Neural cell (in vitro differentiated cells): ENCODE results near the gene DOCK4. TPM values are rescaled to one million over a fixed set of nuclear protein-coding genes. Genes with fewer than 3 reads are reported as not detected.

ENCODE experiments used
- H2AFZ ChIP-seq: fragments of 200-600, 300-800 bp; sonication (generic), shearing (Covaris generic); 2 replicates; pipeline ENCODE4 v1.6.0; 2014; ENCODE audit warnings: low read depth, mild to moderate bottlenecking, antibody characterized with exemption, low read length, moderate library complexity
- H3F3A ChIP-seq: fragments of 200-600 bp; shearing (Covaris generic); 2 replicates; pipeline ENCODE4 v1.6.1; 2016; ENCODE audit warnings: mild to moderate bottlenecking, moderate library complexity, mixed read lengths, antibody characterized with exemption, low read length; ENCODE audit not compliant: insufficient read depth, poor library complexity, severe bottlenecking
- H3K27ac ChIP-seq: fragments of 200-600, 300-800 bp; sonication (generic), shearing (Covaris generic); 2 replicates; pipeline ENCODE4 v1.5.1; 2014; ENCODE audit warnings: mild to moderate bottlenecking, low read length, moderate library complexity
- H3K27me3 ChIP-seq: fragments of 300-800, 200-600 bp; sonication (generic), shearing (Covaris generic); 2 replicates; pipeline ENCODE4 v1.6.0; 2014; ENCODE audit warnings: mild to moderate bottlenecking, low read depth, low read length, moderate library complexity; ENCODE audit not compliant: insufficient read depth
- H3K36me3 ChIP-seq: fragments of 300-800, 200-600 bp; sonication (generic), shearing (Covaris generic); 2 replicates; pipeline ENCODE4 v1.5.1; 2014; ENCODE audit warnings: mild to moderate bottlenecking, antibody characterized with exemption, low read length, moderate library complexity; ENCODE audit not compliant: insufficient read depth
- H3K4me2 ChIP-seq: fragments of 300-800, 200-600 bp; sonication (generic), shearing (Covaris generic); 2 replicates; pipeline ENCODE4 v1.6.0; 2014; ENCODE audit warnings: mild to moderate bottlenecking, low read length
- H3K4me3 ChIP-seq: fragments of 300-800, 200-600 bp; sonication (generic), shearing (Covaris generic); 2 replicates; pipeline ENCODE4 v1.5.1; 2014; ENCODE audit warnings: mild to moderate bottlenecking, low read length, moderate library complexity
- H3K79me2 ChIP-seq: fragments of 200-600 bp; shearing (Covaris generic); replicated peaks from 2 replicates; pipeline ENCODE4 v1.6.0; 2014; ENCODE audit warnings: mild to moderate bottlenecking, low read length, moderate library complexity; ENCODE audit not compliant: insufficient read depth
- H3K9ac ChIP-seq: fragments of 300-800, 200-600 bp; sonication (generic), shearing (Covaris generic); 2 replicates; pipeline ENCODE4 v1.6.1; 2016; ENCODE audit warnings: mild to moderate bottlenecking, low read length, mixed read lengths
- H3K9me2 ChIP-seq: fragments of 200-600 bp; shearing (Covaris generic); 2 replicates; pipeline ENCODE4 v1.6.1; 2016; ENCODE audit warnings: mild to moderate bottlenecking, low read length, mixed read lengths; ENCODE audit not compliant: insufficient read depth
- H3K9me3 ChIP-seq: fragments of 200-600, 300-800 bp; sonication (generic), shearing (Covaris generic); 2 replicates; pipeline ENCODE4 v1.6.1; 2016; ENCODE audit warnings: mild to moderate bottlenecking, mixed run types, low read length, moderate library complexity, mixed read lengths
- H4K20me1 ChIP-seq: fragments of 200-600 bp; shearing (Covaris generic); 2 replicates; pipeline ENCODE4 v1.6.1; 2016; ENCODE audit warnings: mild to moderate bottlenecking, mixed run types; ENCODE audit not compliant: insufficient read depth
- EZH2 ChIP-seq: fragments of 200-600, 300-800 bp; shearing (Covaris generic), sonication (generic); IDR thresholded peaks from 2 replicates; pipeline ENCODE4 v1.6.1; 2014; ENCODE audit warnings: antibody characterized with exemption, low read length, borderline replicate concordance, mild to moderate bottlenecking; ENCODE audit not compliant: insufficient read depth, poor library complexity, severe bottlenecking
- MXI1 ChIP-seq: fragments of 450-650 bp; conservative IDR thresholded peaks from 2 replicates; pipeline ENCODE4 v1.6.1; 2014; ENCODE audit warnings: antibody characterized with exemption, mild to moderate bottlenecking; ENCODE audit not compliant: poor library complexity, severe bottlenecking
- POLR2AphosphoS5 ChIP-seq: IDR thresholded peaks from 2 replicates; pipeline ENCODE4 v1.6.1; 2012
- RAD21 ChIP-seq: fragments of 450-650 bp; conservative IDR thresholded peaks from 2 replicates; pipeline ENCODE4 v1.6.1; 2014; ENCODE audit warnings: antibody characterized with exemption, mild to moderate bottlenecking, moderate library complexity
- REST ChIP-seq: IDR thresholded peaks from 2 replicates; pipeline ENCODE4 v1.6.1; 2012; ENCODE audit warnings: borderline replicate concordance
- TAF1 ChIP-seq: IDR thresholded peaks from 2 replicates; pipeline ENCODE4 v1.6.1; 2012; ENCODE audit warnings: low read depth
- polyA plus RNA-seq: library from polyadenylated mRNA; depleted of rRNA; stranded (reverse); fragments of >200 nt; gene quantifications from 2 replicates; pipeline ENCODE4 v1.2.3, GENCODE V29; 2014
- TF ChIP-seq, protein P1 (sequence below): fragments of 450-650 bp; IDR thresholded peaks from 2 replicates; pipeline ENCODE4 v1.5.1; 2014; ENCODE audit warnings: antibody characterized with exemption, mild to moderate bottlenecking, moderate library complexity; ENCODE audit not compliant: poor library complexity, severe bottlenecking

DOCK4 gene
- polyA plus RNA-seq, 1 donor from 2014 or later: 28.1 TPM

DNA sequence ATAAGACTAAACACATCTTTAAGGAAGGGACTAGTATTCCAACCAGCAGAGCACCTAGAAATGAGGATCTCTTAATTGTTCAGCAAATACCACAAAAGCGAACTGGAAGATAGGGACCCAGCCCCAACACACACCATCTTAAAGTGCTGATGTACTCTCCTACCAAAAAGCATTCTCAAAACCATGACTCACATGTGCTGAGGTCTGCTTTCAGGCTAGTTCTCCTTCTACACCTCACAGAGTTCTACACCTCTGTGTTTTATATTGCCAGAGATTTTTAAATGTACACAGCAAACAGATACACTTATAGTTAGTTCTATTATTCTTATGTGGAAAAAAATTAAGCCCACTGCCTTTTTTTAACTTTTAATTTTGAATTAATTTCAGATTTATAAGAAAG, 191.9 kb downstream of the DOCK4 start:
- Histone ChIP-seq H3K27me3 (no peaks in the 10 kb centered on the region), H4K20me1 (no peaks in the 10 kb centered on the region), H3K27ac (no peak overlapping the region), H3K9me2 (no peaks in the 10 kb centered on the region), H2AFZ (no peak overlapping the region), H3K4me2 (no peak overlapping the region), H3F3A (no peaks in the 10 kb centered on the region), H3K36me3 (no peaks in the 10 kb centered on the region), H3K79me2 (no peaks in the 10 kb centered on the region), H3K4me3 (no peak overlapping the region), H3K9ac (no peak overlapping the region), H3K9me3 (no peaks in the 10 kb centered on the region)
- TF ChIP-seq TAF1: no peak
- no peak for TF ChIP-seq EZH2
- TF ChIP-seq MXI1: no peak
- TF ChIP-seq, protein P1, sequence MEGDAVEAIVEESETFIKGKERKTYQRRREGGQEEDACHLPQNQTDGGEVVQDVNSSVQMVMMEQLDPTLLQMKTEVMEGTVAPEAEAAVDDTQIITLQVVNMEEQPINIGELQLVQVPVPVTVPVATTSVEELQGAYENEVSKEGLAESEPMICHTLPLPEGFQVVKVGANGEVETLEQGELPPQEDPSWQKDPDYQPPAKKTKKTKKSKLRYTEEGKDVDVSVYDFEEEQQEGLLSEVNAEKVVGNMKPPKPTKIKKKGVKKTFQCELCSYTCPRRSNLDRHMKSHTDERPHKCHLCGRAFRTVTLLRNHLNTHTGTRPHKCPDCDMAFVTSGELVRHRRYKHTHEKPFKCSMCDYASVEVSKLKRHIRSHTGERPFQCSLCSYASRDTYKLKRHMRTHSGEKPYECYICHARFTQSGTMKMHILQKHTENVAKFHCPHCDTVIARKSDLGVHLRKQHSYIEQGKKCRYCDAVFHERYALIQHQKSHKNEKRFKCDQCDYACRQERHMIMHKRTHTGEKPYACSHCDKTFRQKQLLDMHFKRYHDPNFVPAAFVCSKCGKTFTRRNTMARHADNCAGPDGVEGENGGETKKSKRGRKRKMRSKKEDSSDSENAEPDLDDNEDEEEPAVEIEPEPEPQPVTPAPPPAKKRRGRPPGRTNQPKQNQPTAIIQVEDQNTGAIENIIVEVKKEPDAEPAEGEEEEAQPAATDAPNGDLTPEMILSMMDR: no peak
- TF ChIP-seq POLR2AphosphoS5: no peak

DNA sequence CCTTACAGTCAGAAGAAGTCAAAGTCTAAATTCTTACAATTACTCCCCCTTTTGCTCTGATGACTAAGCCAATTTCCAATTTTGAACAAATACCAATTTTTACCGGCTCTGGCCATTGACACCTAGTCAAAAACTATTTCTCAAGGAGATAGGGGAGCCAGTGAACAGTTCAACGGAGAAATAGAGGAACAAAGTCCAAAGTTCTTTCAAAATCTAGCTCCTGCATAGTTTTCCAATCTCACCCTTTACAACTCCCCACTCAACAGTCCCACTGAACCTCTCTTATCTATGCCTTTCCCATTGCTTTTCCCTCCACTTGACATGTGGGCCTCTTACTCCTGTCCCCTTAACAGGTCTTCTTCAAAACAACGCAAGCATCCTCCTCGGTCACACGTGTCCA, 192.9 kb downstream of the DOCK4 start:
- Histone ChIP-seq H4K20me1 (no peaks in the 10 kb centered on the region), H3K9me3 (no peaks in the 10 kb centered on the region), H2AFZ (no peak overlapping the region), H3K4me2 (no peak overlapping the region), H3K9ac (no peak overlapping the region), H3K27ac (no peak overlapping the region), H3K36me3 (no peaks in the 10 kb centered on the region), H3F3A (no peaks in the 10 kb centered on the region), H3K9me2 (no peaks in the 10 kb centered on the region), H3K79me2 (no peaks in the 10 kb centered on the region), H3K4me3 (no peak overlapping the region), H3K27me3 (no peaks in the 10 kb centered on the region)
- TF ChIP-seq TAF1 (no peak), REST (no peak), RAD21 (no peak), MXI1 (no peak)
- TF ChIP-seq, protein P1: no peak
